ENCODE results near the gene KY.

Gene KY

DNA sequence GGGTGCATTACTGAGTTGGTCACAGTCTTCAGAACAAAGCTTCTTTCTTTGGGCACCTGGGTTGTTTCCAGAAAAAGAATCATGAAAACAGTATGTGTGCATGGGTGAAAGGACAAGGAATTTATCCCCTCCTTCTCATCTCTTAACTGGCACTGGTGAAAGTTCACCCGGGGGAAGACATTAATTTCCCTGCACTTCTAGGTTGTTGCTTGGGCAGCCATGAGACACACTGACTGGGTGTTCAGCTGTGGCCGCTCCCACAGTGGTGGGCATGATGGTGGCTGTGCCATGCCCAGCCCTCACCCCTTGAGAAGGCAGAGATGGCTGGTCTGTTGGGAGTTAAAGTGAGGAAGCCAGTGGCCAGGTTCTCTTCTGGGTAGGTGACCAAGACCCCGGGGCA is 16.6 kb upstream of the KY start:
- DNase-seq = no peak

DNA sequence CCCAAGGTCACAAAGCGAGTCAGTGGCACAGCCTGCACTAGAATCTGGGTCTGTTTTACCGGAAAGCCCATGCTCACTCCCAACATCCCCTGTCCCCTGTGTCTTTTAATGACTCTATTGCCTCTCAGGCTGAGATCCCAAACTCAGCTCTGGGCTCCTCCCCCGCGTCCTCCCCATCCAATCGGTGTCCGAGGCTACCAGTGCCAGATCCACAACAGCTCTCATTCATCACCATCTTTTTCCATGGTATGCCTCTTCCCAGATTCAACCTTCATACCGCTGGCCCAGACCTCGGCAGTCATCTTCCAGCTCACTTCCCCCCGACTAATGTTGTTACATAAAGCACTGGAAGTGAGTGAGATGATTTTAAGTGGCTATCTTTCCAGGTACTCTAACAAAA is 16.1 kb upstream of the KY start:
- no peak for DNase-seq

DNA sequence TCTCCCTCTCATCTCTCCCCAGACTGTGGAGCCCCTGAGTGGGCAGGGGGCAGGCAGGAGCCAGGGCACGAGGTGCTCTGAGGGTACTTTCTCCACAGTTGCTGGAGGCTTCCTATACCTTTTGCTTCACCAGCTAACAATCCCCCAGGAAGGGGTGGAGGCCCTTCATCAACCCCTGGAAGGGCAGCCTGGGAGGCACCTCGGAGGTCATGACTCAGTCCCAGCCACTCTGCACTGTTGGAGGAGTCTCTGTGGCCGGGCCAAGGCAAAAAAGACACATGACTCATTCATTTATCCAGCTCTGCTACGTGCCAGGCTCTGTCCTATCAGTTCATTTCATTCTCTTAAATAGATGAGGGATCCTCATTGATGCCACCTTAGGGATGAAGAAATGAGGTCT is 15.6 kb upstream of the KY start:
- no peak for DNase-seq

DNA sequence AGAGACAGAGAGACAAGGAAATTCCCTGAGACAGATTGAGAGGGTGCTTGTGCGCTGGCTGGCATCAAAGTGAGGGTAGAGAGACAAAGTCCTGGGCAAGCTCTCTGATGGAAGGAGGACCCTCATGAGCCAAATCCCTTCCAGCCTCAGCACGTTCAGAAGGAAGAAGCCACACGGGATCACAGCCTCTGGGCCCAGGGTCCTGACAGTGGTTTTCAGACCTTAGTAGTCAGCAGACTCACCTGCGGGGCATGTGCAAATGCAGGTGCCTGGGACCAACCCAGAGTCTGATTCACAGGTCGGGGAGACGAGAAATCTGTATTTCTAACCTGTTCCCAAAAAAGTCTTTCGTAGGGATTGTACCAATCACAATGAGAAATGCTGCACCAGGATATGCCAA is 15.2 kb upstream of the KY start:
- DNase-seq = no peak

DNA sequence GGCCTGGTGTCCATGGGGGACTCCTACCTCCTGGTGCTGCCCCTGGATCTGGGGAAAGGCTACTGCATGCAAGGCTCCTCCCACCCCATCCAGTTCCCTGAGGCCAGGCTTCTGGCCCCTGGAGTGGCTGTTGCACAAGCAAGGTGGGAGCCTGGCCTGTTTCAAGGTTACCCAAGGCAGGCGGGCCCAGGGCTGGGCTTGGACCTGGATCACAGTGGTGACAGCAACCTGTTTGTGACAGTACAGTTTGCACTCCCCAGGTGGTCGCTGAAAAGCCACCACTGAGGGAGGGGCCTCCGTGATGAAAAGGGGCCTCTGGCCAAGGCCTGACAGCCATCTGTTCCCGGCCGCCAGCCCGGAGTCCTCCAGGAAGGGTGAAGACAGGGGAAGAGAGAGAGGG is 14.4 kb upstream of the KY start:
- DNase-seq = no peak

DNA sequence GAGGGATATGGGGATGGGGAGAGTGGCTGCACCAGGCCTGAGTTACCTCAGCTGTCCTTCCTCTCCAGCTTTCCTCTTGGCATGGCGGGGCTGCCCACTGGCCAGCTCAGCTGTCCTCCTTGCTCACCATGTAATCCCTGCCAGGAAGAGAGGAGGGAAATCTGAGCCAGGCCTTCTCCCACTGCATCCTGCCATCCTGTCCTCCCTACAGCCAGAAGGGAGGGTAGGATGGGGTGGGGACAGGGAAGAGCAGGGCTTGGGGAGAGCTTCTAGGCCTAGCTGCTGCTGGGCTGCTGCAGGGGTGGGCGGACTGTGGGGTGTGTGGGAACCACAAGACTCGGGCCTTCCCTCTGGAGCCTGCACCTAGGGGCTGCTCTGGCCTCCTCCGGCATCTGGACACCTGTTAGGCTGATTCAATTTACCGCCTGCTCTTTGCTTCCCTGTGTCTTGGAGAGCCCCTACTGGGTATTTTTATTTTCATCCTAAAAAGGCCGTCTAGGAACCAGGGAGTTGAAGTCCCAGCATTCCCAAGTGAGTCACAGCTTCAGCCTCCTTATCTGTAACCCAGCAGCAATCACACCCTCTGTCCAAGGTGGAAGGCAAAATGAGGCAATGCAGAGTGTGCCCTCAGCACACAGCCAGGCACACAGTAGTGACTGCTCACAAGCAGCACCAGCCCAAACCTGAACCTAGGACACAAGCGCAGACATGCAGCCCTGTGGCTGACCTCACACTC is 13.1 kb upstream of the KY start:
- no peak for DNase-seq

DNA sequence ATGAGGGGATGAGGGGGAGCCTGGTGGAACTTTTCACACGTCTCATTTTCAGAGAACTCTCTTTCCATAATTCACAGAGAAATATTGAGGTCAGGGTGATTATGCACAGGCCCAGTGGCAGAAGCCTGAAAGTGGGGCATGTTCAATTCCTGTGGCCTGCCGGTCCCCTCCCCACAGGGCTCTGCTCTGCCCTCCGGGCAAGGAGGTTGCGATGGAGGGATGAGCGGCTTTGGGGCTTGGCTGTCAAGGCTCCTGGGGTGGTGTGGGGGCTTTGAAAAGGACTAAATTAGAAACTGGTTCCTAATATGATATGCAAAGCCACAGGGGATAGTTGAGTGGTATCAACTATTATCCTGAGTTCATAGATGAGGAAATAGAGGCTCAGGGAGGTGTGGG is 9.2 kb upstream of the KY start:
- no peak for DNase-seq

DNA sequence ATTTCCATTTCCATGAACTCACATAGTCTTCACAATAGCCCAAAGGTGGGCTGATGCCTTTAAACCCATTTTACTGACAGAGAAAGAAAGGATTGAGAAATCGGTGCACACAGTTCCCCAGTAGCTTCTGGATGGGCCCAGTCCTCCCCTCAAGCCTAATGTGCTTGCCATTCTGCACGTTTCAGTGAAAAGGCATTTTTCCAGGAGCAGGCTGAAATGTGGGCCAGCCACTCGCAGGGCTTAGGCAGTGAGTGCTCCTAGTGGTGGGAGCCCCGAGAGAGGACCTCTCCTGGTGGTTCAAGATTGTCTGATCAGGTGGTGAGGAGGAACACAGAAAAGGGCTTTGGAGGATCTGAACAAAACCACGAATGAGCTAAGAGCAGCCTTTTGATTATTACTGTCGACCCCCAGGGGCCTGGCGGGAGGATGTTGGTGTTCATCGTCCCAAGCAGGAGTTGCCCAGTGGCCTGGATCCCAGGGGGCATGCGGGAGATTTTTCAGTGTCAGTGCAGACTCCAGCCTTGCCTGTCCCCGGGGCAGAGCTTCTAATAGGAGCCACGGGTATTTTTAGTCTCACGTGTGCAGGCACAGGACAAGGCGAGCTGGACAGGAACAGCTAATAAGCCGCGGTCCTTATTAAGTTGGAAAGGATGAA is 8.7 kb upstream of the KY start:
- DNase-seq = no peak

DNA sequence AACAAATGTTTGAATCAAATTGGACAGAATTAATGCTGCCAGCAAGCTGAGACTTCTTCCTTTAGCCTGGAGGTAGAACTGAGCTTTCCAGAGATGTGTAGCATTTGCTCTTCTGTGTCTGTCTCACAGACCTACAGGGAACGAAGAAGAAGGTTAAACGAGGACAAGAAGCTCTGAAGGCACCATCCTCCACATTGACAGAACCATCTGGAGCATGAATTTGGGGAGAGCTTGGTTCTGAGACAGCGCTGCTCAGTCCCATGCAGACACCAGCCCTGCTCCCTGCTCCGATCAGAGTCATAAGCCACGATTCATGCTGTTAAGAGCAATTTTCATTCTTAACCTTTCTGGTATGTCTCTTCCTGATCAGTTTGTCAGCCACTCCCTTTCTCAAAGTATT is 7.7 kb upstream of the KY start:
- no peak for DNase-seq

DNA sequence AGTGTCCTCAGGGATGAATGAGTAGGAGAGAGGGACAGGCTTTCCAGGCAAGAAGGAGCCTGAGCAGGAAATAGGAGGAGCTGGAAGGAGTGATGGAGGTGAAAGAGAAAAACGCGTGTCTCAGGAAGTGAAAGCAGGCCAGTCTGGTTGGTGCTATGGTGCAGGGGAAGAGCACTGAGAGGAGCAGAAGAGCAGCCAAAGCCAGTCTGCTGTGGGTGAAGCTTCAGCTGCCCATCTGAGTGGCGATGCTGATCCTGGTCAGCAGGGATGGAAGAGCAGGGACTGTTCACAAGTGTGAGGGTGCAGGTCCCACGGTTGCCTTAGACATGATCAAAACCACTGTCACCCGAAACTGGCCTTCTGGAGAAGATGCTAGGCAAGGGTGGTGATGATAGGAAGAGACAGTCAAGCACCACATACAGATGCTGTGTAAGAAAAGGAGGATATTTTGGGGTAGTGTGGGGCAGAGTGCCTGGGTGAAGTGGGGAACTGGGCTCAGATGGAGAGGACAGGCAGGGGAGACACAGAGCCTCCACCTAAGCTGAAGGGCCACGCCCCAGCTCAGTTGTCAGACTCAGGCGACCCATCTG is 5.5 kb upstream of the KY start:
- no peak for DNase-seq

DNA sequence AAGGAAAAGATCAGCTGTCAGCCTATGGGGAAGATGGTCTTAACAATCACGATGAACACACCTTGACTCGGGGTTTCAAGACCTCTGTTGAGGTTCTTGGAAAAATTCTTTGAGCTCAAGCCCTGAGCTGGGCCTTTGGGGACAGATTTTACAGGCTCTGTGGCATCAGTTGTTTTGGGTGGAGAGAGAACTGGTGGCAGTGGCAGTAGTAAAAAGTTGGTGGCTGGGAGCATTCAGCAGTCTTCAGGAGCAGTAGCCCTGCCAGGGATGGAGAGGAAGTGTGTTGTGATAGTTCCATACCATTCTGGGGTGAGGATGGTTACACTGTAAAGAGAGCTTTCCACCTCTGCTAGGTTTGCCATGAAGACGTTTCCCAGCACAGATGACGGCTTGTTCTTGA is 4.9 kb upstream of the KY start:
- no peak for DNase-seq

DNA sequence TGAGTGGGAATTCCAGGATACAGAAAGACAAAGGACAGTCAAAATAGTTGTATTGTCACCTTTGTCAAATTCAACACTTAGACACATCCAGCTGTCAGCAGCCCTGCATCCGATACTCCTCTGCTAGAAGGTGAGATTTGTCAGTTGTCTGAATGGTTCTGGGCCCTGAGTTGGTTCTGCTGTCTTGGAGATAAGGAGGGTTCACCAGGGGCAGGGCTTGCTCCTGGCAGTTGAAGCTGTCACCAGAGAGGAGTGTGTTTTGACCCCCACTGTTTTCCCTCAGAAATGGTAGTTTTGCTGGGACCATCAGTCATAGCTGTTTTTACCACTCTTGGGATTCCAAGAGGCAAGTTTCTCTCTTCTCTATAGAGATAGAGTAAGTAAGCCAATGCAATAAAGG is 3.2 kb upstream of the KY start:
- DNase-seq = no peak

DNA sequence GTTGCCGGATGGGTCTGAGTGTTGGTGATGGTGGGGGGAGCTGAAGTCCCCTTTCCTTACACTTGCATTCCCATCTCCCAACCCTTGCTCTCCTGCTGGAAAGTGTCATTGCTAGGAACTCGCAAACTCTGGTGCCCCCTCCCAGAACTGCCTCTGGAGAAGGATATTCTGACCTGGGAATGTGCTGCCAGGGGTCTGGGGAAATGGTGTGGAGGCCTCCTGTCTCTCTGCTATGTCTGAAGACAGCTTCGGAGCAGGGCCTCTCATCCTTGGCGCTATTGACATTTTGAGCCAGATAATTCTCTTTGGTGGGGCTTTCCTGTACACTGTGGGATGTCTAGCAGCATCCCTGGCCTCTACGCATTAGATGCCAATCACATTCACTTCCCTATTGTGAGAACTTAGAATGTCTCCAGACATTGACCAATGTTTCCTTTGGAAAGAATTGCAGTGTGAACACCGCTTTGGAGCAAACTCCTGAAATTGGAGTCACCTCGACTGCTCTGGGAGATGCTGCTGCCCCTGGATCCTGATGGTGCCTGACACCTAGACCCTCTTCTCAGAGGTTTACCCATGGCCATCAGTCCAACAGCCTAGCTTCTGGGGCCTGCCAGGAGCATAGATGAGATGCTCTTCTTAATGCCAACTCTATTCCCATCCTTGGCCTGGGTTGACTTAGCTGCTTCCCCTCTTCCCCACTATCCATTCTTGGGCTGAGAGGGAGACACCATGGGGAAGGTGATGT is 2.2 kb upstream of the KY start:
- DNase-seq = no peak

DNA sequence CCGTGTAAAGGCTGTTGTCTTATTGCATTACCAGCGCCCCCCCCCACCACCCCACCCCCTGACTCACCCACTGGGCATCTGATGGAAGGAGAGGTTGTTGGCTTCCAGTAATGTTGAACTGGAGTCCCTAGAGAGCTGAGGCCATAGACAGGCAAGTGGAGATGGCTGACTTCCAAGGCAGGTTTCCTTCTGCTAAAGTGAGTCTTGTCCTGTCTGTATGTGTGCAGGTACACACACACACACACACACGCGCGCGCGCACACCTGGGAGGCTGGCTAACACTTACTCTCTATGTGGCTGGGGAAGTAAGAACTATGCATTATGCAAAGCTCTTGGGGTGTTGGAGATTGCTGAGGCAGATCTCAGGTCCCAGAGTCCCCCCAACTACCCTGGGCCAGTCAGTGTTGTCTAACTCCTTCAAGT is 1.6 kb upstream of the KY start:
- no peak for DNase-seq

DNA sequence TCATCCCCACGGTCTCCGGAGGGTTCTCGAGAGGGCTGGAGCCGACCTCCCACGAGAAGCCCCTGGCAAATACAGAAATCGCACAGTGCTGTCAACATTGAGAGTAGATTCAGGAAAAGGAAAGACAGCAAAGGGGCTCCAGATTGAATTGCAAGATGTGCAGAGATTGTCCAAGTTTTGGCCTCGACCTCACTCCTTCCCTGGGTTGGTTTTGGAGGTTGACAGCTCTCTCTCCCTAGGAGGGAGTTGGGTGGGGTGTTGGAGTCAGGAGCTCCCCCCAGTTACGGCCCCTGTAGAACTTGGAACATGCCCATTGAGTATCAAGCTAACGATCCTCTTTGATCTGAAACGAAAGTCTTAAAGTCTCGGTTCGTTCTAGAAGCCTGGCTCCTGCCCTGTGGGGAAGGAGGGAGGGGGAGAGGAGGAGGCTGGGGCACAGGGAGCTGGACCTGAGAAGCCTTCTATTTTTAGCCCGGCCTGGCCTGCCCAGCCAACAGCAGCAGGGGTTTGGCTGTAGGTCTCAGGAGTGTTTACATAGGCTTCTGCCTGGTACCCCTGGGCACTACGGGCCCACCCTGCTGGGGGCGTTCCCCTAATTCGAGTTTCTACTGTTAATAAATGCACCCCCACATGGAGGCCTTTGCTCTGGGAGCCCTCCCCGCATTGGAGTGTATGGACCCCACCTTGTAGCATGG is 672 bp upstream of the KY start:
- no peak for DNase-seq

DNA sequence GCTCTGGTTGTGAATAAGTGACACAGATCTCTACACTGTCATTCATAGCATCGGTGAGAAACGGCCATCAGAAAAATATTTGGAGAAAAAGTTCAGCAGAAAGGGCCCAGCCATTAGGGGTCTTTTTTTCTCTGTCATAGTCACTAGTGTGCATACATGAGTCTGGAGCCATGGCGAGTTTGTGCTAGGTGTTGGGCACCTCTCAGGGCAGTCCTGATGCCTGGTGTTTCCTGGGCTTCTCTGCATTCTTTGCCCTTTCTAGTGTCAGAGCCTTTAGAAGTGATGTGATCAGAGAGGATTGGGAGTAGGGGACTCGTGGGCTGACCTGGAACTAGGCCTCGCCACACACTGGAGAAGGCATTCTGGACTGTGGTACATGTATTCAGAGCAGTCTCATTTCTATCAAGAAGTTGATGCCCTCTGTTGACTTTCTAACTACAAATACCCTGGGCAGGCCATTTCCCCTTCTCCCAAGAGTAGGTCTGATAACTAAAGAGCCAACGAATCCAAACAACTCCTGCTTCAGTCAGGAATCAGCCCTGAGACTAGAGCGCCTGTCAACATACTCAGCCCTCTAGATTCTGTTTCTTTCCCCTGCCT is 1.6 kb downstream of the KY start:
- DNase-seq = no peak

DNA sequence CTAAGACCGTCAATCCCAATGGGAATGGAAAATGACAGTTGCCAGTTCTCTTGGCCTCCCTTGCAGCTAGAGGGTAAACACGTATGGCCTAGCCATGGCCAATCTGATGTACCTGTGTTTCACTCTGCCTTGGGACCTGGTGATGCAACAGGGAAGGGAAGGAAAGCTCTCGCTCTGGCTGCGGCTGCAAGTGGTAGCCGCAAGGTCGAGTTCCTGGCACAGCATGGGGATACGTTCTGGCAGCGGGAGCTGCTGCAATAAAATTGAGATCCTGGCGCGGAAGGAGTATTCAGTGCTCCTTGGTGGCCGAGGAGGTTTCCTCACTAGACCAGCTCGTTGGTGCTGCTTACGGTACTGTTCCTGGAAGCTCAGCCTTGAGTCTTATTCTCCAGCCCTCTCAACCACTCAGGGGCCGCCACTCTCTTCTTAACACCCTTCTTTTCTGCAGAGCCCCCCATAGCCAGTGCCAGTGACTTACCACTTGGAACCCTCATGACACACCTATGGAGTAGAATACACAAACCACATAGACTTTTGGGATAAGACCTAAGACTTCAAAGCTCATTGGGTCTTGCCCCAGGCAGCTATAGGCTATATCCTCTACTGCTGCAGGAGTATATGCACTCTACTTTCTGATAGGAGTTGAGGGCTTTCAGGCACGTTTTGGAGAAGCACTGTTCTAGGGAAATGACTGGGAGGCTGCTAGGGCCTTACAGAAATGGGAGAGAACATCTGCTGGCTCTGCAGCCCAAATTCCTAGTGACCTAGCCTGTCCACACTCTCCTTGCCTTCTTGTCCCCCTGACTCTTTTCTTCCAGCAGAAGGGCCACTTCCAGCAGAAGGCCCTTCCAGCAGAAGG is 2.7 kb downstream of the KY start:
- no peak for DNase-seq

DNA sequence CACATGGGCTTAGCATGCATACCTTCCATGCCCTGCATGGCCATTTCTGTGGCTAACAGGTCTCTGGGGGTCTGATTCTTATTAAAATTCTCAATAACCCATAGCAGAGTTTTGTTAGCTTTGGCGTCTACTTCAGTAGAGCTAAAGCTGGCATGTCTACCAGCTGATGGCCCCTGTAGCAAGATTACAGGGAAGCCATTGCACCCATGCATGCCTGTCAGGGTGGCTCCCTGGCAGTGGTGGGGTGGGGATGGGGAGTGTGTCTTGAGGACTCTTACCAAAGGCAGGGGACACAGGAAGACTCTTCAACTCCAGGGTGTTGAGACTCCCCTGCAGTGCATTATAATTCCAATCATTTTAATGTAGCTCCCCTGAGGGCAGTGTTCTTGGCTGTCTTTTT is 4.7 kb downstream of the KY start:
- DNase-seq = no peak

DNA sequence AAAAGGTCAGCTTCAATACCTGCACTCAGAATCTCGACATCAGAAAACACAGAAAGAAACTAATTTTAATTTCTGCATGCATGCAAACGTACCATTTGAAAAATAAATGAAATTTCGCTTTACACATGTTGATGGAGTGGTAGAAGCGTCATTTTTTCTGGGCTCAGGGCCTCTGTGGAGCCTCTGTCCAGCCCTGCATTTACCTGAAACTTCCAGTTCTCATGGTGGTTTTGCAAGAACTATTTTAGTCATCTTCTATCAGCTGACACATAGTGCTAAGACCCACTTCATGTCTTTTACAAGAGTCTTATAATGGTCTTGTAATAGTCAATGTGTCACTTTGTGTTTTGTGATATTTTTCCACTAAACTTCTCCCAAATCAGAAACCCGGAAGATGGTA is 5.3 kb downstream of the KY start:
- no peak for DNase-seq

DNA sequence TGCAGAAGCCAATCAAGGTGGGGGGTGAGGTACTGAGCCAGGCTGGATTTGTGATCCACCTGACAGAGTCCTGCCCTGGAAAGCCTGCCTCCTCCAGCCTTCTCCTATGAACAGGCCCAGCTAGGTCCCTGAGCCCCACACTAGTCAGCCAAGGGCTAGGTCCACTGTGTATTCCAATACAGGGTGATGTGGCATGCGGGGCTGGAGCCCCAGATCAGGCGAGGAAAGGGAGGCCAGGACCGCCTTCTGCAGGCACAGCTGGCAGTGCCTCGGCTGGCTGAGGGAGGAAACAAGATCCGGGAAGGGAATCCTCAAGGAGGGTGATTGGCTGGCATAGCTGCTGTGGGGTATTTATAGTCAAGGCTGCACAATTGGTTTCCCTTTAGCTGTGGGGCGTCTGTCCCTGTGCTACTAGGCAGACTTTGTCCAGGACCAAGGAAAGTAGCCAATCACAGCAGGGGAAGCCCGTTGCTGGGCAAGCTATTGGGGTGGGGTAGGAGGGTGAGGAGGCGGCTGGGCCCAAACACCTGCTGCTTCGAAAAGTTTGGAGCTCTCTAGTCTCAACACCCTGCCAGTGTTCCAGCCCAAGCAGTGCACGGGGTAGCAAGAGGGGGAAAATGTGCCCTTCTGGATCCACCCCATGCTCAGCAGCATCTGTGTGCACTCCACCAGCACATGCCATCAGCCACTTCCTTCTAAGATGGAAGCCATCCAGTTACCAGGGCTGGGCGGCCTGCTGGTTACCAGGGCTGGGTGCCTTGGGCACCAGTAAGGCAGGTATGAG is 5.9 kb downstream of the KY start:
- no peak for DNase-seq

DNA sequence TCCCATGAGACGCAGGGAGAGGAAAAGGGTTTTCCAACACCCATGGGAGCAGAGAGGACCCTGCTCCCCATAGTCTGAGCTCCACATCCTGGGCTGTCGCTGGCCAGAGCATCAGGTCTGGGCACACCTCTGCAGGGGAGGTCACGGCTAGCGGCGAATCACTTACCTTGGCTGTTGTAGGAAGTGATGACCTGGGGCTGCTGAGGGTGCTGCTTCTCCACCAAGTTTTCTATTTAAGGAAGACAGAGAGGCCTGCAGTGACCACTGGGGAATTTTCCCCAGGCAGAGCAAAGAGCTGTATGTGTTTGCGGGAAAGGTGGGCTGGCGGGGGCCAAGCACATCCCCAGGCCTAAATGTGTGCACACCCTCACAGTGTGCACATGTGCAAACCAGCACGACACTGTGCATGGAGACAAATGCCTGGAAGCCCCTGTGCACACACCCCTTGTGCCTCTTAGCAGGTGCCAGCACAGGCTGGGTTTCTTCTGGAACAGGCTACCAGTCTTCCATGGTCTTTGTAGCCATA is 7.6 kb downstream of the KY start:
- DNase-seq = no peak

All from inflammatory macrophage treated with lipopolysaccharide for 4 hours (primary cell).